Activated naive CD4-positive, alpha-beta T cell treated with Interleukin-2 at 50 U/mL for 16 hours (primary cell): ENCODE results near the gene MUC4.
"Not testable (repeated sequence)": the region's sequence is repeated elsewhere in the genome, so short reads cannot be mapped to it uniquely, and the experiment has no call there.

Experiments used
- DNase-seq: peaks from one replicate; pipeline ENCODE4 v3.0.0-alpha.2; 2020

Gene MUC4

DNA sequence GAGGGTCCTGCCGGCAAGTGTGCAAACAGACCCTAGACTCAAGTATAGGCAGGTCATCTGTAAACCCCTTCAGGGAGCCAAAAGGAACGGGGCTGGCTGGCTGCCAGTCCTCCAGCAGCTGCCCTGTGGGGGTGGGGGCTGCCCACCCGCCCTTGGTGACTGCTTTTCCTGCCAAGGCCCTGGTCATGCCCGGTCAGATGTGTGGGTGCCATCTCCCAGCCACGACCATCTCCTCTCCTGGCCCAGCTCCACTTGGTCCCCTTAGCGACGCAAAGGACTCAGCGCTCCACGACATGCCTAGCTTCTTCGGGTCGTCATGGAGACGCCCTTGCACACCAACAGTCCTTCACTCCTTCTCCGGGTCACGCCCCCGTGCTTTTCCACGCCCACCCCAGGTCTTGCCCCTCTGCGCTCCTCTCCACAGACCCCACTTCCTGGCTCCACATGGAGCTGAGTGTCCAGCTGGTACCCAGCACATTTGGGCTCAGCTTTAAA, 2.4 kb downstream of the MUC4 start:
- no peak for DNase-seq

GRCh38 chr3:195808741-195809290, 2.9 kb downstream of the MUC4 start:
- DNase-seq: no peak

DNA sequence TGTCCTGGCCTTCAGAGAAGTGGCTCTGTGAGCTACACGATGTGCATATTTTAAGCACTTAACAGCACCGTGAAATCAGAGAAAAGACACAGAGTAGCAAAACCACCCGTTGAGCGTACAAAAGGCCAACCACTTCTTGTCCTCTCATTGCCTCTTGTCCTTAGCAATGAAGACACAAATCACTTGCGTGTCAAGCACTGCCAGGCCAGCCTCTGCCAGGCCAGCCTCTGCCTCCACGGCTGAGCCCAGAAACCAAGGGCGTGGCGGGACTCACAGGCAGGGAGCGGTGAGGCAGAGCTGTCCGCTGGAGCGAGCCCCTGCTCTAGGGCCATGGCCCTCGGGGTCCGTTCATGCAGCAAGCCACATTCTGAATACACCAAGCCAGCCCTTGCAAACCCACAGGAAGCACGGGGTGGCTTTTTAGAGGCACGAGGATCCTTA, 4.0 kb downstream of the MUC4 start:
- DNase-seq: no peak

- DNase-seq: no peak
Observed at GRCh38 chr3:195806916-195807231, 4.9 kb downstream of the MUC4 start.

DNA sequence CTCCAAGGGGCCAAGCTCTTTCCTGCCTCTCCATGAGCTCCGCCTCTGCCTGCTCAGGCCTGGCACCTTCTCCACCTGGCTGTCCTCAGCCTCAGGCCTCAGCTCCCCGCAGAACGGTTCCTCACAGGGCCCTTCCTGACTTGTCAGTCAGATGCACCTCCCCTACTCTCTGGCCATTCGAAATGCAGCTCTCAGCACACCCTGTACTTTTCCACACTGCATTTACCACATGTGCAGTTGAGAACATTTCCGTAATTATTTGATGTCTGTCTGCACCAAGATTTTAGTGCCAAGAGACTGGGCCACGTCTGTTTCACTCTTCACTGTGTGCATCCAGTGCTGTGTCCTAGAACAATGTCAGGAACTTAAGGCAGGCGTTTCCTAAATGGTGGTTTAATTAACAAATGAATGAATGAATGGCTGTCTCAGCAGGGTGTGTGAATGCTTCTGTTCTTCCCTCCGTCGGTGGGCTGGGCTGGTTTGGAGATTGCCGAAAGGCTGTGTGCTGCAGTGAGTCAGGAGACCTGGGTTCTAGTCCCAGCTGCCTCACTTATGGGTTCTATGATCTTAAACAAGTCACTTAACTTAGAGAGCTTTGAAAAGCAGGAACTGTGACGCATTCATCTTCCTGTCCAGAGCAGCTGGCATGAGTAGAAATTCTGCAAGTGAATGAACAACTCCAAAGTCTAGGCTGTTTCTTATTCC, 5.4 kb downstream of the MUC4 start:
- DNase-seq: no peak

DNA sequence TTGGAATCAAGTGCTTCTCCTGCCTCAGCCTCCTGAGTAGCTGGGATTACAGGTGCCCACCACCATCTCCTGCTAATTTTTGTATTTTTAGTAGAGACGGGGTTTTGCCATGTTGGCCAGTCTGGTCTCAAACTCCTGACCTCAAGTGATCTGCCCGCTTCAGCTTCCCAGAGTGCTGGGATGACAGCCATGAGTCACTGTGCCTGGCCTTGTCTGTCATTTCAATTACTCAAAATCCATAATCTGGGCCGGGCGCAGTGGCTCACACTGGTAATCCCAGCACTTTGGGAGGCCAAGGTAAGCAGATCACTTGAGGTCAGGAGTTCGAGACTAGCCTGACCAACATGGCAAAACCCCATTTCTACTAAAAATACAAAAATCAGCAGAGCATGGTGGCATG, 6.1 kb downstream of the MUC4 start:
- DNase-seq: not testable (repeated sequence)

DNA sequence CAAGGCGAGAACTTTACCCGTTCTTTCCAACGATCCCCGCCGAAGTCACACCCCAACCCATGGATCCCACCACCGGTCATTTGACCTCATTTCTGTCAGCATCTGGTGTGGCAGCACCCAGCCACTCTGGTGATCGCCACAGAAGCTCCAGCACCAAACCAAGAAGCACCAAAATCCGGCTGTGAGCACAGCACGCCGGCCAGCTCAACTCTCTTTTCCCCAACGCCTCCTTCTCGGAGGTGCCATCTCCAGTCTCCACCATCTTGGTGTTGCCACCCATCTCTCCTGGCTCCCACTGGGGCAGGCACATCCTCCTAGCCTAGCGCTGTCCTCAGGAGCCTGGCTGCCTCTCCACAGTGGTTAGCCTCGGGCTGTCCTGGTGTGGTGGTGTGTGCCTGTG, 6.5 kb downstream of the MUC4 start:
- DNase-seq: no peak

DNA sequence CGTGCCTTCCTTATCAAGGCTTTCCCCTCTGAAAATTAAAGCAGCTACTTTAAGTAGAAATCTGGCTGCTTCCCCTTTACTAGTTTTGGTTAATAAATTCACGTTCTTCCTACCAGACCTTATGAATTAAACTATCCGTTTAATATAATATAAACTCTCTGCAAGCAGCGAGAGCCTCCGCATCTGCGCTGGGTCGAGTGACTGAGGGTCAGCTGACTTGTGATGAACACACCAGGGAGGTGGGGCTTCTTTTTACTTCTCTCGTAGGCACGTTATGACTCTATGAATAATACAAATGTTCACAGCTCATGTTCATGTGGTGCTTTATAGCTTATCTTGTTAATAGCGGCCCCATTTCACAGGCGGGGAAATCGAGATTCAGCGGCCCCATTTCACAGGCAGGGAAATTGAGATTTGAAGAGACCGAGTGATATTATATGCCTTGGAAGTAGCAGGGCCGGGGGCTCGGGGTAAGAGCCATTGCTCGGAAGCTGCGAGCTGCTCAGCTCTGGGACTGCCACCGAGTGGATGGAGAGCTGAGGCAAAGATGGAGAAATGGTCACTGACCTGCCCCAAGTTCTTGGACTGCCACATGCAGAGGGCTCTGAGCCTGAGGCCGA, 8.3 kb downstream of the MUC4 start:
- DNase-seq: no peak

DNA sequence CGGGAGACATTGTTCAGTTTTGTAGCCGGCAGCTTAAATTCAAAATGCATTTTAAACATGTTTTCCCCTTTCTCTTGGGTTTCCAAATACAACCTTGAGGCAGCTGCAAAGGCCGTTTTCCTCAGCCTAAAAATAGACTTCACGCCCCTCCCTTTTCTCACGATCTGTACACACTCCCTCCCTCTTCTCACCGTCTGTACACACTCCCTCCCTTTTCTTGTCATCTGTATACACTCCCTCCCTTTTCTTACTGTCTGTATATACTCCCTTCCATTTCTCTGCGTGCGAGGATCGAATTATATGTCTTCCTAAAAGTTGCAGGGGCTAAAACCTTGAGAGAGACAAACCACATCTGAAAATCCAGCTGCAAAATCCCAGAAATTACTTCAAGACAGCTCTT, 8.9 kb downstream of the MUC4 start:
- DNase-seq: no peak

- DNase-seq: peak; percentile 20
Observed at GRCh38 chr3:195802261-195802701, 9.4 kb downstream of the MUC4 start.

GRCh38 chr3:195801251-195802183, 10.2 kb downstream of the MUC4 start:
- no peak for DNase-seq

- no peak for DNase-seq
Observed at GRCh38 chr3:195800240-195800639, 11.5 kb downstream of the MUC4 start.

DNA sequence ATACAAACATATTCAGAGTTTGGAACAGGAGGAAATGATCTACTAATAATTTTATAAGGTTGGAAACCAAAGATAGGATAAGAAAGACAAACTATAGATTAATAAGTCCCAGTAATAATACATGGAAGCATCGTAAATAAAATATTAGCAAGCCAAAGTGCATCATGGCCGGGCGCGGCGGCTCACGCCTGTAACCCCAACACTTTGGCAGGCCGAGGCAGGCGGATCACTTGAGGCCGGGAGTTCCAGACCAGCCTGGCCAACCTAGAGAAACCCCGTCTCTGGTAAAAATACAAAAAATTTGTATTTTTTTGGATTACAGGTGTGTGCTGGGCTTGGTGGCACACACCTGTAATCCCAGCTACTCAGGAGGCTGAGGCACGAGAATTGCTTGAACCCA, 14.9 kb downstream of the MUC4 start:
- no peak for DNase-seq

GRCh38 chr3:195794708-195795107, 17.0 kb downstream of the MUC4 start:
- no peak for DNase-seq

- DNase-seq: not testable (repeated sequence)
Observed at GRCh38 chr3:195792621-195793020, 19.1 kb downstream of the MUC4 start.

DNA sequence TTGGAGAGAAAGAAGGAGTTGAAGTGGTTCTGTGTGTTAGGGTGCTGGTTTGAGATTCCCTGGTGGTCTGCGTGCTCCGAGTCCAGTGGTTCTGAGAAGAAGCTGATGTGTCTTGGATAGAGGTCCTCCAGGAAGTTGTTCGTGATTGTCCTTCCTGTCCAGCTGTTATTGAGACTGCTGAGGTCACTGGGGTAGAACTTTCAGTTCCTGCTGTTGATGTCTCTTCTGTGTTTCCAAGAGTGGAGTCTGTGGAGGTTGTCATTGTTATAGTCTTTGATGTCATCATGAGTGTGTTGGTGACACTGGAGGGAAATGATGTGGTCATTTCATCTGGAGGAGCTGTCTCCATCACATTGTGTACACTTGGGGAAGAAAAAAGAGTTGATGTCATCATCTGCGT, 20.8 kb downstream of the MUC4 start:
- no peak for DNase-seq

DNA sequence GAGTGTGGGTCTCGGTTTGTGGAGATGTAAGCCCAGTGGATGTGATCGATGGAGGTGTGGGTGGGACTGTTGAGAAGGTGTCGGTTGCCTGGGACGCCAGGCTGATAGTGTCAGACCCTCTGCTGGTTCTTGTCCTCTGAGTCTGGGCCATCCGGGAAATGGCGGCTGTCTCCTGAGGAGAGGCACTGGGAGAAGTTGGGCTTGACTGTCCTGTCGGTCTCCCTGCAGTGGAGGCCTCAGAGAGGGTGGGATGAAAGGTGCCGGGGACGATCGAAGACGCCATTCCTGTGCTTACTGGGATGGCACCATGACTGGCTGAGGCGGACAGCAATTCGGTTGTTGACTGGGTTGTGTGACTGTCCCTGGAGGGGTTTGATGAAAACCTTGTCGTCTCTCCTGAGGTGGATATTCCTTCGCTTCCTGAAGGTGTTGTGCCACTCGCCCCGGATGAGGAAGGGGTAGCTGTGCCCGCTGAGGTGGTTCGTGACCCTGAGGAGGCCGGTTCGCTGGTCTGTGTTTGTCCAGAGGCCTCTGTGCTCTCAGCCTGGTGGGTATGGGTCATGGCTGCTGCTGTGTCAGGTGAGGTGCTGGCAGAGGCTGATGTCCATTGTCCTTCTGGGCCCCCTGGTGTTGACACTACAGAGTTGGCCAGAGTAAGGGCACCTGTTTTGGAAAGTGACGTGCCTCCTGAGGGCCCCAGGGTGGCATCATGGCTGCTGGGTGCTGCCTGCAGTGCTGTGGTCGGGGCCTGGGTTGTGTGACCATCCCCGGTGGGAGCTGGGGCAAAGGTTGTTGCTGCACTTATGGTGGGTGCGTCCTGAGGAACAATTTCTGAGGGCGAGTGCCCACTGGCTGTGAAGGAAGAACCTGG, 22.8 kb downstream of the MUC4 start:
- no peak for DNase-seq

GRCh38 chr3:195785781-195786405, 25.8 kb downstream of the MUC4 start:
- not testable (repeated sequence) for DNase-seq

GRCh38 chr3:195784031-195784430, 27.7 kb downstream of the MUC4 start:
- DNase-seq: not testable (repeated sequence)

- not testable (repeated sequence) for DNase-seq
Observed at GRCh38 chr3:195781236-195781635, 30.5 kb downstream of the MUC4 start.

GRCh38 chr3:195777975-195778374, 33.8 kb downstream of the MUC4 start:
- no peak for DNase-seq

- DNase-seq: no peak
Observed at GRCh38 chr3:195774917-195775316, 36.8 kb downstream of the MUC4 start.
